GM21576 (cell line): ENCODE results near the gene ARHGDIG.
"Not testable (repeated sequence)": the region's sequence is repeated elsewhere in the genome, so short reads cannot be mapped to it uniquely, and the experiment has no call there.

ENCODE experiments used
- ATAC-seq: cut with Tn5 transposase; IDR thresholded peaks from one replicate; pipeline ENCODE4 v1.9.1; 2021; ENCODE audit warnings: mild to moderate bottlenecking, moderate library complexity; ENCODE audit not compliant: unreplicated experiment

ARHGDIG gene

GRCh38 chr16:322476-323143 is 42.2 kb downstream of the ARHGDIG start:
- ATAC-seq = no peak

- ATAC-seq = no peak
Measured at GRCh38 chr16:324201-324450, 43.7 kb downstream of the ARHGDIG start.

- no peak for ATAC-seq
Measured at GRCh38 chr16:324451-325334, 44.3 kb downstream of the ARHGDIG start.

- no peak for ATAC-seq
Measured at GRCh38 chr16:325375-326145, 45.2 kb downstream of the ARHGDIG start.

- no peak for ATAC-seq
Measured at GRCh38 chr16:330741-331140, 50.4 kb downstream of the ARHGDIG start.

GRCh38 chr16:331181-331814 is 50.9 kb downstream of the ARHGDIG start:
- not testable (repeated sequence) for ATAC-seq
